Panc1 (cell line): ENCODE results near the gene SRSF2.

Source experiments
- REST ChIP-seq, 2 experiments: IDR thresholded peaks; 2 replicates each; pipeline ENCODE4 v1.6.1; 2011 to 2012; ENCODE audit warnings: low read depth in 2 of 2, control low read depth in 1 of 2, low read length in 1 of 2, mild to moderate bottlenecking in 1 of 2, moderate library complexity in 1 of 2; ENCODE audit not compliant: insufficient read depth in 1 of 2
- TCF7L2 ChIP-seq: IDR thresholded peaks from 2 replicates; pipeline ENCODE4 v1.6.1; 2011; ENCODE audit warnings: mild to moderate bottlenecking, low read depth, low read length, inconsistent platforms
- TF ChIP-seq, protein P1 (sequence below): fragments of 450-650 bp; IDR thresholded peaks from 2 replicates; pipeline ENCODE4 v1.5.1; 2017; ENCODE audit warnings: mild to moderate bottlenecking

- TF ChIP-seq, protein P1, sequence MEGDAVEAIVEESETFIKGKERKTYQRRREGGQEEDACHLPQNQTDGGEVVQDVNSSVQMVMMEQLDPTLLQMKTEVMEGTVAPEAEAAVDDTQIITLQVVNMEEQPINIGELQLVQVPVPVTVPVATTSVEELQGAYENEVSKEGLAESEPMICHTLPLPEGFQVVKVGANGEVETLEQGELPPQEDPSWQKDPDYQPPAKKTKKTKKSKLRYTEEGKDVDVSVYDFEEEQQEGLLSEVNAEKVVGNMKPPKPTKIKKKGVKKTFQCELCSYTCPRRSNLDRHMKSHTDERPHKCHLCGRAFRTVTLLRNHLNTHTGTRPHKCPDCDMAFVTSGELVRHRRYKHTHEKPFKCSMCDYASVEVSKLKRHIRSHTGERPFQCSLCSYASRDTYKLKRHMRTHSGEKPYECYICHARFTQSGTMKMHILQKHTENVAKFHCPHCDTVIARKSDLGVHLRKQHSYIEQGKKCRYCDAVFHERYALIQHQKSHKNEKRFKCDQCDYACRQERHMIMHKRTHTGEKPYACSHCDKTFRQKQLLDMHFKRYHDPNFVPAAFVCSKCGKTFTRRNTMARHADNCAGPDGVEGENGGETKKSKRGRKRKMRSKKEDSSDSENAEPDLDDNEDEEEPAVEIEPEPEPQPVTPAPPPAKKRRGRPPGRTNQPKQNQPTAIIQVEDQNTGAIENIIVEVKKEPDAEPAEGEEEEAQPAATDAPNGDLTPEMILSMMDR: no peak
- no peak for TF ChIP-seq REST (IDR thresholded peaks at IDR 0.05; ENCODE audit: insufficient read depth in 1 of 2, low read depth in 2 of 2, low read length in 1 of 2)
- no peak for TF ChIP-seq TCF7L2
These were observed 46.4 kb downstream of the SRSF2 start for GRCh38 chr17:76690596-76691280.
